Activated CD4-positive, CD25-positive, alpha-beta regulatory T cell (primary cell): ENCODE data around the gene CPNE5.

ENCODE experiments used
- DNase-seq, 4 experiments: peaks; one replicate each; lab custom pipeline; 2025; lab: John Stamatoyannopoulos, UW

The CPNE5 gene

GRCh38 chr6:36791521-36792135 lies 47.6 kb downstream of the CPNE5 start:
- no peak for DNase-seq

- DNase-seq: no peak
Measured at GRCh38 chr6:36791085-36791484, 48.2 kb downstream of the CPNE5 start.

GRCh38 chr6:36788768-36789167 lies 50.5 kb downstream of the CPNE5 start:
- no peak for DNase-seq

- DNase-seq: no peak
Measured at GRCh38 chr6:36788186-36788585, 51.1 kb downstream of the CPNE5 start.

- DNase-seq: no peak
Measured at GRCh38 chr6:36787210-36787609, 52.0 kb downstream of the CPNE5 start.

- DNase-seq: no peak
Measured at GRCh38 chr6:36786055-36786675, 53.1 kb downstream of the CPNE5 start.

GRCh38 chr6:36784376-36784636 lies 54.9 kb downstream of the CPNE5 start:
- no peak for DNase-seq

GRCh38 chr6:36783603-36784375 lies 55.5 kb downstream of the CPNE5 start:
- no peak for DNase-seq

- no peak for DNase-seq
Measured at GRCh38 chr6:36781669-36782068, 57.6 kb downstream of the CPNE5 start.

GRCh38 chr6:36780442-36781177 lies 58.6 kb downstream of the CPNE5 start:
- no peak for DNase-seq

- DNase-seq: no peak
Measured at GRCh38 chr6:36779227-36779626, 60.0 kb downstream of the CPNE5 start.

- DNase-seq: no peak
Measured at GRCh38 chr6:36777801-36778200, 61.4 kb downstream of the CPNE5 start.

- no peak for DNase-seq
Measured at GRCh38 chr6:36776167-36776566, 63.1 kb downstream of the CPNE5 start.

- no peak for DNase-seq
Measured at GRCh38 chr6:36774331-36774730, 64.9 kb downstream of the CPNE5 start.

- no peak for DNase-seq
Measured at GRCh38 chr6:36772397-36772796, 66.8 kb downstream of the CPNE5 start.

- DNase-seq: no peak
Measured at GRCh38 chr6:36771145-36771544, 68.1 kb downstream of the CPNE5 start.

- DNase-seq: peak in 1 of 4 experiments; percentile 11
Measured at GRCh38 chr6:36769676-36770499, 69.4 kb downstream of the CPNE5 start.

- DNase-seq: no peak
Measured at GRCh38 chr6:36769183-36769675, 70.0 kb downstream of the CPNE5 start.

GRCh38 chr6:36766399-36766945 lies 72.8 kb downstream of the CPNE5 start:
- DNase-seq: no peak

GRCh38 chr6:36765594-36766398 lies 73.4 kb downstream of the CPNE5 start:
- DNase-seq: peak; percentile 64 to 70 (median 67)

GRCh38 chr6:36765190-36765589 lies 74.1 kb downstream of the CPNE5 start:
- DNase-seq: no peak
